HG03139 (cell line): Measurements from ENCODE around the gene RAB25.
"Not testable (repeated sequence)": the region's sequence is repeated elsewhere in the genome, so short reads cannot be mapped to it uniquely, and the experiment has no call there.

ENCODE experiments used
- ATAC-seq: cut with Tn5 transposase; IDR thresholded peaks from one replicate; pipeline ENCODE4 v1.9.1; 2021; ENCODE audit not compliant: unreplicated experiment

The RAB25 gene

DNA sequence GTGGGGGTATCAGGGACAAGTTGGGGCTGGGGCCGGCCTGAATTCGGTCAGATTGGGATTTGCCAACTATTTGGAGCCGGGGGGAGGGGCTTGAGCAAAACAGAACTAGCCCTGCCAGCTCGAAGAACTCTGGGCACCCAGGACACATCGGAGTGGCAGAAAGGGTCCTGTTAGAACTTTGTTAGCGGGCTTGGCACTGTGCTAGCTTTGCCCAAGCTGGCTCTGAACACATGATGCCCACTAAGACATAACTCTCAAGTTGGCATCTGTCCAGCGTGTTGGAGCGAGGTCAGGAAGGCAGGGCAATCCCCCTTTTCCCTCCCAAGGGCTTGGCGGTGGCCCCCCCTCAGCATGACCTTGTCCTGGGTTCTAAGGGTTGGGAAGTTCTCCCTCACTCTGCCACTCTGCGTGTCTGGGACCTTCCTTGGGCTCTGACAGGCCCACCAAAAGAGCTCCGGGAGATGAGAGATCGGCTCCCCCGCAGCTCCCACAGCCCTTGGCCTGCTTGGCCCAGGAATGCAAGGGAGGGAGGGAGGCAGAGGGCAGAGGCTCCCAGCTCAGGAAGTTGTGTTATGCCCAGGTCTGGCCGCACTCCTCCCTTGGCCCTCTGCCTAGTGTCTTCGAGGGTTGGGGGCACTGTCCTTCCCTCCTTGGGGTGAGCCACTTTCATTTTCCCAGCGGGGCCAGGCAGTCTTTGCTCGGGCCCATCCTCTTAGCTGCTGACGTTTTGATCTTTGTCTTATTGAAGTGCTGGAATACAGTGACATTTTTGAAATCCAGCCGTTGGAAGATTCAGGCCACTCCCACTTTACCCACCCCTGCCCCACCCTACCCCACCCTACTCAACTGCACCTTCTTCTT, 54.8 kb downstream of the RAB25 start:
- ATAC-seq, result no peak

DNA sequence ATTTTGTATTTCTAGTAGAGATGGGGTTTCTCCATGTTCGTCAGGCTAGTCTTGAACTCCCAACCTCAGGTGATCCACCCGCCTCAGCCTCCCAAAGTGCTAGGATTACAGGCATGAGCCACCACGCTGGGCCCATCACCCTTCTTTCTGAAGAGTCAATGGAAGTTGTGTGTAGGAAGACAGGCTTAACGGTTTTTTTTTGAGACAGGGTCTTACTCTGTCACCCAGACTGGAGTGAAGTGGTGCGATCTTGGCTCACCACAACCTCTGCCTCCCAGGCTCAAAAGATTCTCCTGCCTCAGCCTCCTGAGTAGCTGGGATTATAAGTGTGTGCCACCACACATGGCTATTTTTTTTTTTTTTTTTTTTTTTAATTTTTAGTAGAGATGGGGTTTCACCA, 55.8 kb downstream of the RAB25 start:
- not testable (repeated sequence) for ATAC-seq

DNA sequence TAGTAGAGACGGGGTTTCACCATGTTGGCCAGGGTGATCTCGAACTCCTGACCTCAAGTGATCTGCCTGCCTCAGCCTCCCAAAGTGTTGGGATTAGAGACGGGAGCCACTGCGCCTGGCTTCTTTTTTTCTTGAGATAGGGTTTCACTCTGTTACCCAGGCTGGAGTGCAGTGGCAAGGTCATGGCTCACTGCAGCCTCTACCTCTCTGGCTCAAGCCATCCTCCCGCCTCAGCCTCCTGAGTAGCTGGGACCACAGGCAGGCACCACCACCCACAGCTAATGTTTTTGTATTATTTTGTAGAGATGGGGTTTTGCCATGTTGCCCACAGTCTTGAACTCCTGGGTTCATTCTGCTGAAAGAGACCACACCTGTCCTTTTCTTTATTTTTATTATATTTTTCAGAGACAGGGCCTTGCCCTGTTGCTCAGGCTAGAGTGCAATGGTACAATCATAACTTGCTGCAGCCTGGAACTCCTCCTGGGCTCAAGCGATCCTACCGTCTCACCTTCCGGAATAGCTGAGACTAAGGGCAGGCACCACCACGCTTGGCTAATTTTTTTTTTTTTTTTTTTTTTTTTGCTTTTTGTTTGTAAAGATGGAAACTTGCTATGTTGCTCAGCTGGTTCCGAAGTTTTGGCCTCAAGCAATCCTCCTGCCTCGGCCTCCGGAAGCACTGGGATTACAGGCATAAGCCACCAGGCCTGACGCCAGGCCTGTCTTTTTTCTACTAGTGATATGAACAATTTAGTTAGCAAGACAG, 56.6 kb downstream of the RAB25 start:
- no peak for ATAC-seq

DNA sequence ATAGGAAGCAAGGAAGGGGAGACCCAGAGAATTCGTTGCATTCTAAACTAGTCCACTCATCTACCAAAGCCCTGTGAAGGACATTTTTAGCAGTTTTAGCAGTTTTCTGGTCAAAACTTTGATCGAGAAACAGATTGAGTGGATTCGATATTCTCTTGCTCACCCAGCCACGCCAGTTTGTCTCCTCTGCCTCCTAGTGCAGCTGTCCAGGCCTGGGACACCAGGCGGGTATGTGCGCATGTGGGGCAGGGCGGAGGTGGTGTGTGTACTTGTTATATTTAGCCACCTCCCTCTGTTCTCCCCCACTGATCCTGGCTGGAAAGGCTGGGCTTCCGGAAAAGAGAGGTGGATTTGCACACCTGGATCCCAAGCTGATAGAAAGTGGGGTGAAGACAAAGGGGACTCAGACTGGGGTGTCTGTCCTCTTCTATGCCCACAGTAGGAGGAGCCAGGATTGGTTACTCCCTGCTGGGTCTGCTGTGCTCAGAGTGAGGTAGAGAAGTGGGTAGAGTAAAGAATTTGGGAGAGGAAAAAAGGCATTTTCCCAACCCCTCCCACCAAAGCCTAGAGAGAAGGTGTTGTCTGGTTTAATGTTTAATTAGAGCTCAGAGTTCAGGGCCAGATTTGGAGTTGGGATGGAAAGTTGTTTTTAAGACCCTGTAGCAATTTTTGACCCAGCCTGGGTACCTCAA, 57.4 kb downstream of the RAB25 start:
- ATAC-seq, result no peak

DNA sequence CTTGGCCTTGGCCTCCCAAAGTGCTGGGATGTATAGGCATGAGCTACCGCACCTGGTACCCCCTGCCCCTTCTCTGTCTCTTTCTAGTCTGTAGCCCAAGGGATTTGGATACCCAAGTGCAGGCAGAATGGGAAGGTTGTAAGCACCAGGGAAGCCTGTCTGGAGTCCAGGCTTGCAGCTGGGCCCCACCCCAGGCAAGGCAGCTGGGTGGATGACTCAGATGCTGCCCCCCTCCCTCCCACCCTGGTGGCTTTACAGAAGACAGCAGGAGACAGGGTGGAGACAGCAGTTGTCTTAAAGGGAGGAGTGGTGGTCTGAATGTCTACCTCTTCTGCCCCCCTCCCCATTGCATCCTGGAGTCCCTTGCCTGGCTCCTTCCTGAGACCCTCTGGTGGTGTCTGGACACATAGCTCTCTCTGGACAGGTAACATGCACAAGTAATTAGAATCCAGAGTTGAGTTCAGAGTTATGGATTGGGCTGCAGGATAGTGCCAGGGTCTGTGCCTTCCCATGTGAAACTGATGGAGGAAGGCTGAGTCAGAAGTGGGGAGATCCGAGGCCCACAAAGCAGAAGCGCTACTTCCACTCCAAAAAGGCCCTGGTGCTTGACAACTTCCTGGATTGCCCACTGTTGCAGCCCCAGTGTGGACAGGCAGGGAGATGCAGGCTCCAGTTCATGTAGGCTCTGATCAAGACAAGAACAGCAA, 58.7 kb downstream of the RAB25 start:
- no peak for ATAC-seq
